Panc1 (cell line): ENCODE measurements around the gene FBXO31.

Experiments used
- CTCF ChIP-seq: fragments of 450-650 bp; IDR thresholded peaks from 2 replicates; pipeline ENCODE4 v1.5.1; 2017; ENCODE audit warnings: mild to moderate bottlenecking
- POLR2AphosphoS5 ChIP-seq: IDR thresholded peaks from 2 replicates; pipeline ENCODE4 v1.6.1; 2012; ENCODE audit warnings: mild to moderate bottlenecking, low read depth, low read length, moderate library complexity
- REST ChIP-seq, 2 experiments: IDR thresholded peaks; 2 replicates each; pipeline ENCODE4 v1.6.1; 2011 to 2012; ENCODE audit warnings: low read depth in 2 of 2, control low read depth in 1 of 2, low read length in 1 of 2, mild to moderate bottlenecking in 1 of 2, moderate library complexity in 1 of 2; ENCODE audit not compliant: insufficient read depth in 1 of 2
- SIN3A ChIP-seq: IDR thresholded peaks from 2 replicates; pipeline ENCODE4 v1.6.1; 2012; ENCODE audit warnings: low read depth, mild to moderate bottlenecking, low read length, moderate library complexity, borderline replicate concordance; ENCODE audit not compliant: insufficient read depth

GRCh38 chr16:87369117-87369765, 14.3 kb downstream of the FBXO31 start:
- TF ChIP-seq CTCF (no peak), SIN3A (no peak), POLR2AphosphoS5 (no peak), REST (IDR thresholded peaks at IDR 0.05; ENCODE audit: insufficient read depth in 1 of 2, low read depth in 2 of 2, low read length in 1 of 2) (no peak)
